ENCODE data around the gene TMEM235.

TMEM235 gene

DNA sequence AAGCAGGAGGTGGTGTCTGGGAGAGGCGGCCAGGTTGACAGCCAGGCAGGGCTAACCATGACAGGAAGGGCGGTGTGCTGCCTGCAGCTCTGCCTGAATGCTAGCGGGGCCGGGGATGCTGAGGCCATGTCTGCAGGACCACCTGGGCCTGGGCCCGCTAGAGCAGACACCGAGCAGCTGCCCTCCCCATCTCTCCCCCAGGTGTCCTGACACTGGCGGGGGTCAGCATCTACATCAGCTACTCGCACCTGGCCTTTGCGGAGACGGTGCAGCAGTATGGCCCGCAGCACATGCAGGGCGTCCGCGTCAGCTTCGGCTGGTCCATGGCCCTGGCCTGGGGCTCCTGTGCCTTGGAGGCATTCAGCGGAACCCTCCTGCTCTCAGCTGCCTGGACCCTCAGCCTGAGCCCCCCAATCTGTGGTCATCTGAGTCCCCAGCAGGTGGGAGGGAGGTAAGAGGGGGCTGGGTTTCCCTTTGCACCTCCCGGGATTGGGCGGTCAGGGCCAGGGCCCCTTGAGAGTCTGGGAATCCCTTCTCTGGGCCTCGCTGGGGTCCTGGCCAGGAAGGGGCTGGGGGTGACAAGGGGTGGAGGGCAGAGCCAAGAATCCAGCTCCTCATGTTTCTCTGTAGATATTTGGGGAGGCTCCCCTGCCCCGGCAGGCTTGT is 7.5 kb downstream of the TMEM235 start:
- peaks cover 3% of the 10 kb centered on the region in 2 donors for H3K9me3 Mint-ChIP-seq
- no peak overlapping the region for H3K27ac Mint-ChIP-seq
- no peaks in the 10 kb centered on the region for H3K36me3 Mint-ChIP-seq
- peaks cover 9 to 11% of the 10 kb centered on the region in 2 donors for H3K27me3 Mint-ChIP-seq
- H3K4me3 Mint-ChIP-seq: no peak overlapping the region
- no peak for ATAC-seq (replicated peaks)
- DNase-seq: no peak
- H3K4me1 Mint-ChIP-seq: peaks cover 22 to 37% of the 10 kb centered on the region in 2 donors

DNA sequence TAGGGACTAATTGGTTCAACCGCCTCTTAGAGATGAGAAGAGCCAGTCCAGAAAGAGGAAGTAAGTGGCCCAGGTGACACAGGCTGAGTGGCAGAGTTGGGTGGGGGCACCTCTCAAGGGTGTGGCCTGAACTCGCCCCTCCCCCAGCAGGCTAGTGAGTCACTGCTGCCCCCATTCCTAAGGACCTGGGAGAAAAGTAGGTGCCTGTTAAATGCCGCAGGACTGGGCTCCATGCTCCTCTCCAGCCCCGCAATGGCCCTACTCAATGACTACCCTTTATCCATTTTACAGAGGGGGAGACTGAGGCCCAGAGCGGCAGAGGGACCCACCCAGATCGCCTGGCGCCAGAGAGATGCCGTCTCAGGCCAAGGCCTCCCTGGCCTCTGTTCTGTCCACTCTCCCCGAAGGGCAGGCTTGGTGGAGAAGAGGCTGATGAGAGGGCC is 8.1 kb downstream of the TMEM235 start:
- DNase-seq (no peak), ATAC-seq (replicated peaks) (peak; percentile 39 to 79)
- Mint-ChIP-seq H3K4me3 (no peak overlapping the region), H3K27ac (no peak overlapping the region), H3K27me3 (peaks cover 4 to 6% of the 10 kb centered on the region in 2 donors), H3K4me1 (peaks cover 25 to 37% of the 10 kb centered on the region in 2 donors), H3K9me3 (peaks cover 3% of the 10 kb centered on the region in 2 donors), H3K36me3 (no peaks in the 10 kb centered on the region)

DNA sequence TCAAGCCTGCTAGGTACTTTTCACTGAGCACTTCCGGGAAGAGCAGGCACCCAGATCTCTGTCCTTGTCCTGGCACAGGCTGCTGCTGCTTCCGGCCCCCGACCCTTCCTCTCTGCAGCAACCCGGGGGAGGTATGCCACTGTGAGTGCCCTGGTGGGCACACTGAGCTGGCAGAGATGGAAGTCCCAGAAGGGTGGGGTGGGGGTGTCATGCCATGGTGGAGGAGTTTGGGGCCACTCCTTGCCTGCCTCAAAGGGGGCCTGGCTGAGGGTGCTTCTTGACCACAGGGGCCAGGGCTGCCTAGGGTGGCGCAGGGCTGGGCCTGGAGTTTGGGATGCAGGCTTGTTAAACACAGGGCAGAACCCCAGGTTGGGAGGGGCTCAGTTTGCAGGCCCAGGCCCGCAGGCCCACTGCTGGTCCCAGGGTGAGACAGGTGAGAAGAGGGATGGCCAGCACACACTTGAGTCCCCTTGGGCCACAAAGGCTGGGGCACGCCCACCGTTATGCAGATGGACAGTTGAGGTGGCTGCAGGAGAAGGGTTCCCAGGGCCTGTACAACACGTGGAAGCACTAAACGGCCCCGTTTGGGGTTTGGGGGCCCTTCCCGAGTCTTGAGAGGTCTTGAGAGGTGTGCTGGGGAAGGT is 8.7 kb downstream of the TMEM235 start:
- H3K27me3 Mint-ChIP-seq: peaks cover 0 to under 1% of the 10 kb centered on the region in 2 donors
- no peak for DNase-seq
- H3K27ac Mint-ChIP-seq: no peak overlapping the region
- peaks cover 3% of the 10 kb centered on the region in 2 donors for H3K9me3 Mint-ChIP-seq
- no peak overlapping the region for H3K4me3 Mint-ChIP-seq
- peaks cover 25 to 37% of the 10 kb centered on the region in 2 donors for H3K4me1 Mint-ChIP-seq
- no peaks in the 10 kb centered on the region for H3K36me3 Mint-ChIP-seq
- no peak for ATAC-seq (replicated peaks)

DNA sequence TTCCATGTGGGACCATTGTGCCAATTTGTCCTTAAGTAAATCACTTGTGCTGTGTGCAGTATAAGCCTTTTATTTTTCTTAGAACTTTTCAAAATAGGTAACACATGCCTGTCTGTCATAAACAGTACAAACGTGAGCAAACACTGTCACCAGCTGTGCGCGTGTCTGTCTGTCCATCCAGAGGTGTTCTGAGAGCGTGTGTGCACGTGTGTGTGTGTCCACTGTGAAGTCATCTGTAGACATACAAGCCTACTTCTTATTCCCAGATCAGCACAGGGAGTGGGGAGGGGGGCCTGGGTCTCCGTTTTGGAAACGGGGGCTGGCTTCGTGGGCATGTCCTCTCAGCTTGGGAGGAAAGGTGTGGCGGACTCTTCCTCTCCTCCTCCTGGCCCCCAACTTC is 9.4 kb downstream of the TMEM235 start:
- Mint-ChIP-seq H3K9me3 (peaks cover 3 to 7% of the 10 kb centered on the region in 2 donors), H3K4me3 (no peak overlapping the region), H3K27ac (no peak overlapping the region), H3K36me3 (no peaks in the 10 kb centered on the region), H3K27me3 (no peaks in the 10 kb centered on the region), H3K4me1 (peaks cover 25 to 37% of the 10 kb centered on the region in 2 donors)
- ATAC-seq (replicated peaks): no peak
- no peak for DNase-seq

DNA sequence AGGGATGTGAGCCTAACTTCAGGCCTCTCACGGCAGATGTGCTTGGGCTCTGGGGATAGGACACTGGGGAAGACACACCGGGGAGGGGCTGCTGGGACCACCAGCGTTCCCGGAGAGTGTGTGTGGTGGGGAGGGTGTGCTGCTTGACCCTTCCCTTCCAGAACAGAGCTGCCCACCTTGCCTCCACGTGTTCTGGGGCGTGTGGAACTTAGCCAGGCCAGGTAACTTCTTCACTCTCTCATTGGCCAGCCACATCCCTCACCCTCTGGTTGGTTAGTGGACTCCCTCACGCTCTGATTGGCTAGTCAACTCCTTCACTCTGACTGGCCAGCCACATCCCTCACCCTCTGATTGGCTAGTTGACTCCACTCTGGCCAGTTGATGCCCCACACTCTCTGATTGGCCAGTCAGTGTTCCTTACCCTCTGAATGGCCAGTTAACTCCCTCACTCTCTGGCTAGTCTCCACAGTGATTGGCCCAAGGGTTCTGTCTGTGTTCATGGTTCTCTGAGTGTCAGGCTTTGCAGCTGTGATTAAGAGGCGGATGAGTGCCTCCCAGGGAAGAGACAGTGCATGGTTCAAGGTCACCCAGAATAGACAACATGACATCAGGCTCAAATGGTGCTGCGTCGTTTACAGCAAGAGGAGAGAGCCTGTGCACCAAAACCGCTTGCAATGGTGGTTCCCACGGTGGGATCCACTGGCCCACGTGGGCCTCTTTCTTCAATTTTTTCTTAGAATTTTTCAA is 10.0 kb downstream of the TMEM235 start:
- no peak overlapping the region for H3K4me3 Mint-ChIP-seq
- peaks cover 25 to 37% of the 10 kb centered on the region in 2 donors for H3K4me1 Mint-ChIP-seq
- peaks cover 3 to 7% of the 10 kb centered on the region in 2 donors for H3K9me3 Mint-ChIP-seq
- DNase-seq (no peak), ATAC-seq (replicated peaks) (no peak)
- H3K27ac Mint-ChIP-seq: peak overlapping the region; percentile 90
- H3K36me3 Mint-ChIP-seq: no peaks in the 10 kb centered on the region
- no peaks in the 10 kb centered on the region for H3K27me3 Mint-ChIP-seq

DNA sequence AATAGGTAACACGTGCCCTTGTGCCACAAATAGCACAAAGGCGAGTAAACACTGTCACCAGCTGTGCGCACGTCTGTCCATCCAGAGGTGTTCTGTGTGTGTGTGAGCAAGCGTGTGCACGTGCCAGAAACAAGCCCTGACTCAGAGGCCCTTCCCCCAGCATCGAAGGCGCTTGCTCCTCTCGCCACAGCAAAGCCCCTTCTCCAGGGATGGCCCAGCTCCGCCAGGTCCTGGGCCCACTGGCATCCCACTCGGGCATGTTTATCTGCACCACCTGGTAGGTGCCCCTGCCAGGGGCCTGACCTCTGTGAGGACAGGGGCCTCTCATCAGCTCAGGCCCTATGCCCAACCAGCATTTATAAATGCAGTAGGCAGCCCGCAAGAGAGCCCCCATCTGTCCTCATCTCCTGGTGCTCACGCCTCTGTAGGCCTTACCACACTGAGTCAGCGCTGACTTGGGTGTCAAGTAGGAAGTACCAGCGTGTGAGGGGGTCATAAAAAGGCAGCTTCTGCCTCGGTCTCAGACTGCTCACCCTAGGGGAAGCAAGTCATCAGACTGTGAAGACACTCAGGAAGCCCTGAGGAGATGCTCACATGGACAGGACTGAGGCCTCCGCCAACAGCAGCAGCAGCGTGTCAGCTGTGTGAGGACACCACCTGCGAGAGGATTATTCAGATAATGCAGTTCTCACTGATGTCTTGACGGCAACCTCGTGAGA is 10.8 kb downstream of the TMEM235 start:
- Mint-ChIP-seq H3K4me3 (no peak overlapping the region), H3K27me3 (no peaks in the 10 kb centered on the region), H3K36me3 (no peaks in the 10 kb centered on the region), H3K4me1 (peaks cover 25 to 37% of the 10 kb centered on the region in 2 donors), H3K9me3 (peaks cover 3 to 7% of the 10 kb centered on the region in 2 donors), H3K27ac (peak overlapping the region; percentile 93)
- peak; percentile 61 for DNase-seq
- peak; percentile 82 to 87 for ATAC-seq (replicated peaks)

DNA sequence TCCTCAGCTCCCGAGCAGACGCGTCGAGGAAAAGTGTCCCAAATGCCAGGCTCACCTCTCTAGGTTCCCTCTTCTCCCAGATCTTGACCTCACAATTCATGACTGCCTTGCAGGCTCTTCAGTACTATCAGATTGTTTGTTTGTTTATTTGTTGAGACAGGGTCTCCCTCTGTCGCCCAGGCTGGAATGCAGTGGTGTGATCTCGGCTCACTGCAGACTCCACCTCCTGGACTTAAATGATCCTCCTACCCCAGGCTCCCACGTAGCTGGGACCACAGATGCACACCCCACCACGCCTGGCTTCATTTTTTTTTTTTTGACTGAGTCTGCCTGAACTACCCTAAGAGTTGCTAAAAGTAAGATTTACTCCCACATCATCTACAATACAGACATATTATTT is 15.9 kb downstream of the TMEM235 start:
- no peak for ATAC-seq (replicated peaks)
- Mint-ChIP-seq H3K4me1 (peaks cover 28 to 33% of the 10 kb centered on the region in 2 donors), H3K36me3 (no peaks in the 10 kb centered on the region), H3K27ac (no peak overlapping the region), H3K4me3 (no peak overlapping the region), H3K9me3 (peaks cover 0 to 7% of the 10 kb centered on the region in 2 donors), H3K27me3 (peaks cover 0 to 11% of the 10 kb centered on the region in 2 donors)
- DNase-seq: no peak

DNA sequence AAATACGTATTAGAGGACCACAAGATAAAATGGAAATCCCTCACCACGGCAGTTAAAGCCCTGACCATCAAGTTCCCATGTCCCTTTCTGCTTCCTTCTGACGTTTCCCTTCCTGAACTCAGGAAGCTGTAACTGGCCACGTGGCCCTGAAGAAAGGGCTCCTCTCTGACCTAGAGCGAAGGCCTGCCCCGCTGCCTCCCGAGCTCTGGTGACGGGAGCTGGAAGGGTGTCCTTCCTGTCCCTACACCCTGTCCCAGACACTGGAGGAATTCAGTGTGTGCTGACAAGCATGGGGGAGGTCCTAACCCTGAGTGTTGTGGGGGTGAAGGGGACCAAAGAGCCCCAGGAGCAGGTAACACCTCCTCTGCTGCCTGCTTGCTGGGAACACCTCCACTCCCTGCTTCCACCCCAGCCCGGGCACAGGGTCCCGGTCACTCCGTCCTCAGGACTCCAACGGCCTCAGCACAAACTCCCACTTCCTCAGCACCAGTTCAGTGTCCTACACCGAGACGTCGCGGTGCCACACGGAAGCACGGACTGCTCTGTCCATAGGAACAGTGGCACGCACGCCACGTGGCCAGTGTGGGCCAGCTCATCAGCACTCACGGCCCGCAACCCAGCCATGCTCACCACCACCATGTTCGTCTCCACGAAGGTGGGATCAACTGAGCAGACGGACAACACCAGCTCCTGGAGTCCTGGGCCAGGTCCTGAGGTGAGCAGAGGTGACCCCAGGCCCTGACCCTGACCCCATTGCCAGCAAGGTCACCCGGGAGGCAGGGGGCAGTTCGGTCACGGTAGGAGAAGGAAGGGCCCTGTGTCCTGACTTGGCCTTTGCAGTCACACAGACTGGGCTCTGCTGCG is 16.9 kb downstream of the TMEM235 start:
- Mint-ChIP-seq H3K4me1 (peaks cover 26 to 33% of the 10 kb centered on the region in 2 donors), H3K36me3 (no peaks in the 10 kb centered on the region), H3K4me3 (no peak overlapping the region), H3K9me3 (peaks cover 0 to 4% of the 10 kb centered on the region in 2 donors), H3K27me3 (peaks cover 0 to 11% of the 10 kb centered on the region in 2 donors), H3K27ac (peak overlapping the region; percentile 80)
- no peak for DNase-seq
- no peak for ATAC-seq (replicated peaks)

DNA sequence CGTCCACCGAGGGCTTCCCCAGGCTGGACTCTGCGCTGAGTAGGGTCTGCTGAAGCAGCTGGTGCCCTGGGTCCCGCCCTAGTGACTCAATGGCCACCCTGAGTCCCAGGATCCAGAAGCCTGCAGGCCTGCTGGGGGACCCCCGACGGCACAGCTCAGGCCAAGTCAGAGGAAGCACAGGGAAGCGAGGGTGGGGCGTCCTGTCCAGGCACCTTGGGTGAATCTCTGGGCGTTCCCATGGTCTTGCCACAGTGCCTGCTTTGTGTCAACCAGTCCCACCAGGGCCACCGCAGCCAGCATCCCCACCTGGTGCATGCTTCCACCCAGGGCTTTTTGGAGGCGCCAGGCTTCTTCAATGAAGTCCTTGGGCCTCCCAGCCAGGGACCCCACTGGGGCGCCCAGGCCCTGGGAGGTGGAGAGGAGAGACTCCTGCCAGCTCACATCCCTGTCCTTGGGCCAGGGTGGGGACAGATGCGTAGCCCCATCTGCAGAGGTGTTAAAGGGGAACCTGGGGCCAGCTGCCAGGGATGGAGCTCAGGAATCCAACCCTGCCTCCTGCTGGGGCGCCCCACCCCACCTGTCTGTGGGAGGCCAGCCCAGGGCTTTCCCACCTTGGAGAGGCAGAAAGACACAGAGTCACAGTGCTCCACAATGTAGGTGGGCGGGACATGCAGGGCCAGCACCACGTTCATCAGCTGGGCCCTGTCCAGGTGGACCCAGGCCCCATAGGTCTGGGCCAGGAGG is 17.8 kb downstream of the TMEM235 start:
- Mint-ChIP-seq H3K9me3 (peaks cover 0 to 4% of the 10 kb centered on the region in 2 donors), H3K27me3 (peaks cover 0 to 11% of the 10 kb centered on the region in 2 donors), H3K4me1 (peaks cover 26 to 39% of the 10 kb centered on the region in 2 donors), H3K27ac (no peak overlapping the region), H3K4me3 (no peak overlapping the region), H3K36me3 (no peaks in the 10 kb centered on the region)
- ATAC-seq (replicated peaks) (no peak), DNase-seq (no peak)

DNA sequence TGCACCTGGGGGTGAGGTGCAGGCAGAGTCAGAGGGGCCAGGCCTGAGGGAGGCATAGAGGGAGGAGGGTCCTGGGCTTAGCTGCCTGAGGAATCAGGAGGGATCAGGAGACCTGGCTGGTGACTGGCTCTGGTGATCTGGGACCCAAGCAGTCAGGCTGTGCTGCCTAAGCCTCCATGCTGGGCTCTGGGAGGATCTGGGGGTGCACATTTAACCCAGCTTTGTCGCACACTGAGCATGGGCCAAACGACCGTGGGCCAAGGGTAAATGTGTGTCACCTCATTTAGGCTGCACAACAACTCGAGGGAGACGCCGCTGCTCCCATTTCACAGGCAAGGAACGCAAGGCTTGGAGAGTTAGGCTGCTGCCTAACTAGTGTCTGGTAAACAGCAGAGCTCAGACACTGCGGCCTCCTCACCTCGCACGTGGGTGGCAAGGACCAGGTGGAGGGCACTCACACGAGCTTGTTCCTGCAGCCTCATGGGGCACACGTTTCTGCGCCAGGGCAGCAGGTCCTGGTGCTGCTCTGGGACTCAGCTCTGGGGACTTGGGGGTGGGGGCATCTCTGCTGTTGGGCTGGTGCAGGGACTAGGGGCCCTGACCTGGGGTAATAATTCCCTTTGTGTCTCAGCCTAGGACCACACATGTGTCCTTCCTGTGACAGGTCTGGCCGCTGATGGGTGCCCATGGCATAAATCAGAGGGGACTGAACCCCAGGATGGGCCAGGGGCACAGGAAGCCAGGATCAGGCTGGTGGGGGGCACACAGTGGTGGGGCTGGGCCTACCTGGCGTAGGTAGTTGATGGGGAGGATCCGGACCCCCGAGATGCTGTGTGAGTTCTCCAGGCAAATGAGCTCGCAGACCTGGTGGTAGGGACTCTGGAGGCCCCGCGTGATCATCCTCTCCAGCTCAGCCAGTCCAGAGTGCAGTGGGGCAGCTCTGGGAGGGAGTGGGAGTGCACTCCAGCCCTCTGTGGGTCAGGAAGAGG is 18.7 kb downstream of the TMEM235 start:
- DNase-seq (no peak), ATAC-seq (replicated peaks) (no peak)
- Mint-ChIP-seq H3K27me3 (peaks cover 0 to 11% of the 10 kb centered on the region in 2 donors), H3K27ac (no peak overlapping the region), H3K4me3 (no peak overlapping the region), H3K9me3 (peaks cover 0 to 4% of the 10 kb centered on the region in 2 donors), H3K4me1 (peaks cover 27 to 44% of the 10 kb centered on the region in 2 donors), H3K36me3 (no peaks in the 10 kb centered on the region)

DNA sequence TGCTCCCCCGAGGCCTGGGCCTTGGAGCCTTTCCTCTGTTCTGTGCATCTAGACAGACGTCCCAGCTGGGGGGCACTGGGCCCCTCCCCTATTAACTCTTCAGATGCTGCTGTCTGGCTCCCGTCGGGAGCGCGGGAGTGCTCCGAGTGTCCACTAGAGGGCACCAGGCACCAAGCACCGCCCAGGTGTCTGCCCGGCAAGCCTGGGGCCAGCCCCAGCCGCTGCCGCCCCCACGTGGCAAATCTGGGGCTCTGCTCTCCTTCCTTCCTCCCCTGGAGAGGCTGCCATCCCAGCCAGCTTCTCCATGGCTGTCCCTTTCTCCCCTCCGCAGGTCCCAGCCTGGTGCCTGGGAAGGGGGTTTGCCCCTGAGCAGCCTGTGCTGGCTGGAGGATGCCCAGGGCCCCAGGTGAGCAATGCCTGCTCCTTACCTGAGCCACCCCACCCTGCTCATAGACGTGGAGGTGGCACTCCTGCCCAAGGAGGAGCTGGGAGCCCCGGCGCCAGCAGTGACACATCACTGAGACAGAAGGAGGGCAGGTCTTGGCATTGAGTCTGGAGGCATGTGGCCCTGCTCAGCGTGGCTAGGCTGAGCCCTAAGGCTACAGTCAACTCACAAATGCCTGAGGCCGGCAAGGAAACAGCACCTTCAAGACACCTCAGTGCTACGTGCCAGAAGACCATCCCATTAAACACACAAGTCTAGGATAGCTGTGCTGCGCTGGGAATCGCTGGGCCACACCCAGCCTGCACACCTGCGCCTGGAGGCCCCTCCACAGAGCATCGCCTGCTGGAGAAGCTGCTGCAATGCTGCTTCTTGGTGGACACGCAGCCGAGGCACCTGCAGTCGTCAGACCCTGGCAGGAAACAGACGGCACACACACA is 19.7 kb downstream of the TMEM235 start:
- H3K27me3 Mint-ChIP-seq: peaks cover 0 to 13% of the 10 kb centered on the region in 2 donors
- H3K4me1 Mint-ChIP-seq: peaks cover 27 to 44% of the 10 kb centered on the region in 2 donors
- no peak overlapping the region for H3K27ac Mint-ChIP-seq
- H3K36me3 Mint-ChIP-seq: no peaks in the 10 kb centered on the region
- H3K9me3 Mint-ChIP-seq: no peaks in the 10 kb centered on the region
- ATAC-seq (replicated peaks): peak; percentile 79 to 81
- DNase-seq: peak; percentile 80
- H3K4me3 Mint-ChIP-seq: no peak overlapping the region
